Measurements from ENCODE around the gene TPRG1. TPM values are rescaled to one million over a fixed set of nuclear protein-coding genes. Genes with fewer than 3 reads are reported as not detected.

Gene TPRG1
- total and polyA plus RNA-seq, 2 donors (not counting 1 experiment from before 2014, with no cell fraction given): 0.21 to 0.39 TPM

GRCh38 chr3:189282741-189283140, 111.0 kb downstream of the TPRG1 start:
- CTCF ChIA-PET: no interaction called here

GRCh38 chr3:189286188-189286587, 114.4 kb downstream of the TPRG1 start:
- H3K4me3 Mint-ChIP-seq: no peak overlapping the region
- no peaks in the 10 kb centered on the region for H3K36me3 ChIP-seq (replicated peaks in 1 of 2; ENCODE audit: control extremely low read depth in 1 of 2, control insufficient read depth in 1 of 2, extremely low read depth in 1 of 2, insufficient read depth in 2 of 2, low read length in 1 of 2)

More at GRCh38 chr3:189282741-189283140, 111.0 kb downstream of the TPRG1 start:
- POLR2A ChIA-PET: no interaction called here
- Histone ChIP-seq H3K79me2 (ENCODE audit: control insufficient read depth, insufficient read depth, low read length) (no peaks in the 10 kb centered on the region), H3K36me3 (replicated peaks in 1 of 2; ENCODE audit: control extremely low read depth in 1 of 2, control insufficient read depth in 1 of 2, extremely low read depth in 1 of 2, insufficient read depth in 2 of 2, low read length in 1 of 2) (no peaks in the 10 kb centered on the region), H3K4me1 (ENCODE audit: control insufficient read depth in 2 of 2, insufficient read depth in 2 of 2, low read length in 2 of 2) (peaks cover 0 to 6% of the 10 kb centered on the region in 2 donors), H3K4me2 (replicated peaks; ENCODE audit: low read depth, low read length, poor library complexity, severe bottlenecking) (no peak overlapping the region), H3K27me3 (replicated peaks in 1 of 4; ENCODE audit: control extremely low read depth in 1 of 4, control insufficient read depth in 3 of 4, insufficient read depth in 4 of 4, low read length in 3 of 4) (peaks cover 0 to 7% (median 0%) of the 10 kb centered on the region in 4 experiments), H3K9ac (ENCODE audit: low read length) (no peak overlapping the region), H3K27ac (ENCODE audit: low read length in 2 of 2) (no peak overlapping the region), H3K4me3 (ENCODE audit: control extremely low read depth in 1 of 5, extremely low read depth in 1 of 5, insufficient read depth in 1 of 5, low read depth in 2 of 5, low read length in 4 of 5) (no peak overlapping the region), H2AFZ (ENCODE audit: insufficient read depth, low read depth, low read length, poor library complexity, severe bottlenecking) (no peak overlapping the region), H4K20me1 (ENCODE audit: control insufficient read depth, insufficient read depth, low read length, poor library complexity, severe bottlenecking) (no peaks in the 10 kb centered on the region), H3K9me3 (ENCODE audit: control extremely low read depth in 1 of 3, control insufficient read depth in 2 of 3, insufficient read depth in 1 of 3, low read length in 2 of 3) (no peaks in the 10 kb centered on the region)
- H3K27ac Mint-ChIP-seq: no peak overlapping the region
- peaks cover 9% of the 10 kb centered on the region for H3K4me1 Mint-ChIP-seq
- TF ChIP-seq EZH2 (IDR thresholded peaks at IDR 0.05; ENCODE audit: borderline replicate concordance, insufficient read depth, low read depth, low read length, poor library complexity, severe bottlenecking): no peak
- H3K9me3 Mint-ChIP-seq (ENCODE audit: insufficient read depth): no peaks in the 10 kb centered on the region
- no peak for ATAC-seq (ENCODE audit: low read depth)
- H3K4me3 Mint-ChIP-seq: no peak overlapping the region
- intact Hi-C loops (cut with micrococcal nuclease): no loop called here
- peaks cover 16% of the 10 kb centered on the region for H3K27me3 Mint-ChIP-seq
- WGBS (ENCODE audit: insufficient coverage): no CpG with 5 or more reads among the region's 3 CpGs
- DNase-seq: no peak

More at GRCh38 chr3:189286188-189286587, 114.4 kb downstream of the TPRG1 start:
- CTCF ChIA-PET: no interaction called here
- Histone ChIP-seq H3K4me3 (ENCODE audit: control extremely low read depth in 1 of 5, extremely low read depth in 1 of 5, insufficient read depth in 1 of 5, low read depth in 2 of 5, low read length in 4 of 5) (no peak overlapping the region), H3K4me2 (replicated peaks; ENCODE audit: low read depth, low read length, poor library complexity, severe bottlenecking) (no peak overlapping the region), H3K9me3 (ENCODE audit: control extremely low read depth in 1 of 3, control insufficient read depth in 2 of 3, insufficient read depth in 1 of 3, low read length in 2 of 3) (no peaks in the 10 kb centered on the region), H4K20me1 (ENCODE audit: control insufficient read depth, insufficient read depth, low read length, poor library complexity, severe bottlenecking) (no peaks in the 10 kb centered on the region), H3K79me2 (ENCODE audit: control insufficient read depth, insufficient read depth, low read length) (no peaks in the 10 kb centered on the region), H3K9ac (ENCODE audit: low read length) (no peak overlapping the region), H3K27me3 (replicated peaks in 1 of 4; ENCODE audit: control extremely low read depth in 1 of 4, control insufficient read depth in 3 of 4, insufficient read depth in 4 of 4, low read length in 3 of 4) (no peaks in the 10 kb centered on the region), H3K27ac (ENCODE audit: low read length in 2 of 2) (no peak overlapping the region), H3K4me1 (ENCODE audit: control insufficient read depth in 2 of 2, insufficient read depth in 2 of 2, low read length in 2 of 2) (peaks cover 4 to 13% of the 10 kb centered on the region in 2 donors), H2AFZ (ENCODE audit: insufficient read depth, low read depth, low read length, poor library complexity, severe bottlenecking) (no peak overlapping the region)
- H3K9me3 Mint-ChIP-seq (ENCODE audit: insufficient read depth): no peaks in the 10 kb centered on the region
- ATAC-seq (ENCODE audit: low read depth): no peak
- peaks cover 21% of the 10 kb centered on the region for H3K4me1 Mint-ChIP-seq
- DNase-seq: no peak
- H3K27me3 Mint-ChIP-seq: peaks cover 12% of the 10 kb centered on the region
- intact Hi-C loops (cut with micrococcal nuclease): no loop called here
- POLR2A ChIA-PET: no interaction called here
- no peak overlapping the region for H3K27ac Mint-ChIP-seq
- TF ChIP-seq CTCF (IDR thresholded peaks at IDR 0.05) (no peak), EZH2 (IDR thresholded peaks at IDR 0.05; ENCODE audit: borderline replicate concordance, insufficient read depth, low read depth, low read length, poor library complexity, severe bottlenecking) (no peak)

All from B cell (primary cell).